GM18505 (cell line): ENCODE data around the gene GLRX2.
"Not testable (repeated sequence)": the region's sequence is repeated elsewhere in the genome, so short reads cannot be mapped to it uniquely, and the experiment has no call there.

ENCODE experiments used
- ATAC-seq: cut with Tn5 transposase; IDR thresholded peaks from one replicate; pipeline ENCODE4 v1.9.1; 2021; ENCODE audit not compliant: unreplicated experiment
- POLR2A ChIP-seq: IDR thresholded peaks from 4 replicates; pipeline ENCODE4 v1.6.1; 2011; ENCODE audit warnings: borderline replicate concordance; ENCODE audit not compliant: insufficient read depth, insufficient read length; ENCODE audit errors: extremely low read depth

Gene GLRX2

GRCh38 chr1:193118803-193119730 is 13.9 kb upstream of the GLRX2 start:
- ATAC-seq, result no peak

DNA sequence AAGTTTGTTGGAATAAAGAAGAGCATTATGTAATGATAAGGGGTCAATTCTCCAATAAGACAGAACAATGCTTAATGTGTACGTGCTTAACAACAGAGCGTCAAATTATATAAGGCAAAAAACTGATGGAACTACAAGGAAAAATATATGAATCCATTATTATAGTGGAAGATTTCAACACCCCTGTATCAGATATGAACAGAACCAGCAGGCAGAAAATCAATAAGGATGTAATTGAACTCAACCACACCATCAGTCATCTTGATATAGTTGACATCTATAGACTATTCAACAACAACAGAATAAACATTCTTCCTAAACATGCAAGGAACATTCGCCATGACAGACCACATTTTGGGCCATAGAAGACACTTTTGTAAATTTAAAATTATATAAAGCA is 13.0 kb upstream of the GLRX2 start:
- no peak for ATAC-seq
- TF ChIP-seq POLR2A, result no peak

More at GRCh38 chr1:193118803-193119730, 13.9 kb upstream of the GLRX2 start:
- no peak for TF ChIP-seq POLR2A

DNA sequence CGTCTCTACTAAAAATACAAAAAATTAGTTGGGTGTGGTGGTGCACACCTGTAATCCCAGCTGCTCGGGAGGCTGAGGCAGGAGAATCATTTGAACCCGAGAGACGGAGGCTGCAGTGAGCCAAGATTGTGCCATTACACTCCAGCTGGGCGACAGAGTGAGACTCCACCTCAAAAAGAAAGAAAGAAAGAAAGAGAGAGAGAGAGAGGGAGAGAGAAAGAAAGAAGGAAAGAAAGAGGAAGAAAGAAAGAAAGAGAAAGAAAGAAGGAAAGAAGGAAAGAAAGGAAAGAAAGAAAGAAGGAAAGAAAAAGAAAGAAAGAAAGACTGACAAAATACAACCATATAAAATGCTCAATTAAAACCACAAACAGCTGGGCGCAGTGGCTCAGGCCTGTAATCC is 12.0 kb upstream of the GLRX2 start:
- ATAC-seq, result not testable (repeated sequence)

DNA sequence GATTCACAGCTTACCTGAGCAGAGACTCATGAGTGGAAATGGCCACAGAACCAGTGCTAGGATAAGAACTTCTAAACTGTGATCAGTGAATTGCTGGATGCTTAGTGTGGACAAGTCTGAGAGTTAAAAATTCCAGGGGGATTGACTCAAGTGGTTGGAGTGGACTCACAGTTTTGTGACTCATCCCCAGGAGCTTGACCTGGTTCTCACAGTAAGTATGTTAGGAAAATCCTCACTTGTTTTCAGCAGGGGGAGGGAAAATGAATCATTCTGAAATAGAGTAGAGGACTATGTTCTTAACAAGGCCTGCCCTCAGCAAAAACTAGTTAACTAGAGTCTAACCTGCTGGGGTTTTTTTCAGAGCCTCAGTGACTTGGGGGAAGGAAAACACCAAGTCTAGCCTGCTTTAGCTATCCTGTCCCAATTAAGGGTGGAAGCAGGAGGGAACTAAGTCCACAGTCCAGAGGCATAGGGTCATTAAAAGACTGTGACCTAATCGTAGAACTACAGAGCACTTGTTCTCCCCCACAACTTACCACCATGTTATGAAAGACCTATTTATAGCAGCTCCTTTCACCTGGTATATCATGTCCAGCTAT is 10.5 kb upstream of the GLRX2 start:
- ATAC-seq, result no peak
- TF ChIP-seq POLR2A, result no peak

- TF ChIP-seq POLR2A, result no peak
- ATAC-seq, result no peak
These were observed 9.4 kb upstream of the GLRX2 start for GRCh38 chr1:193114485-193115095.

GRCh38 chr1:193113992-193114332 is 8.7 kb upstream of the GLRX2 start:
- TF ChIP-seq POLR2A, result no peak
- ATAC-seq, result no peak

DNA sequence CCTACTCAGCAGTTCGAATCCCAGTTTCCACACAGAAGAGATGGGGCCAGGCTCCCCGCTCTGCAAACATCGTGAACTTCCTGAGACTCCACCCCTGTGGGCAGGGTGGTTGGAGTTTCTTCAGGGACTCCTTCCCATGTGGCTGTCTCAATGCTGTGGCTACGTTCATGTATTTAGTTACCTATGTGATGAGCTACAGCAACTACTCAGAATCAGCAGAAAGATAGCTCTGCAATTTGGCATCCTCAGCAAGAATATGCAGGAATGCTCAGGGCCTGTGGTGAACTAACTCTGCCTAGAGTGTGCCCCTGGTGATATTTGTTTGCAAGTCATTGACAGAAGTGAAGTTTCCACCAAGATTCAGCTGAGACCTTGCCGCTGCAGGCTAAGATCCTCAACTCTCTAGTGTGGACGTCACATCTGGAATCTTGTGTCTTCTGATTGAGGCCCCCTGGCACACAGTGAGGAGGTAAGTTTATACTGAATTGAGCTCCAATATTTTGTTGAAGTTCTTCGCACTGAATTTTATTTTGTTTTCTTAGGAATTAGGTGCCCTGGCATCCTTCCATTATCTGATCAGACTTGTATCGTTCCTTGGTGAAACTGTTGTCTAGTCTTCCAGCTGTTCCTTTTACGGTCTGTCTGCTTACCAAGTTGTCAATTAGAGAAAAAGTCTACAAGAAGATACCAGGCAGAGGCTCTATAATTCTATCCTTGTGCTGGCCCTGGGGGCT is 8.2 kb upstream of the GLRX2 start:
- no peak for ATAC-seq
- TF ChIP-seq POLR2A, result no peak

- TF ChIP-seq POLR2A, result no peak
- no peak for ATAC-seq
These were observed 6.5 kb upstream of the GLRX2 start for GRCh38 chr1:193111641-193112090.

- no peak for TF ChIP-seq POLR2A
- no peak for ATAC-seq
These were observed 5.7 kb upstream of the GLRX2 start for GRCh38 chr1:193110864-193111263.

GRCh38 chr1:193110246-193110645 is 5.0 kb upstream of the GLRX2 start:
- no peak for TF ChIP-seq POLR2A
- no peak for ATAC-seq

DNA sequence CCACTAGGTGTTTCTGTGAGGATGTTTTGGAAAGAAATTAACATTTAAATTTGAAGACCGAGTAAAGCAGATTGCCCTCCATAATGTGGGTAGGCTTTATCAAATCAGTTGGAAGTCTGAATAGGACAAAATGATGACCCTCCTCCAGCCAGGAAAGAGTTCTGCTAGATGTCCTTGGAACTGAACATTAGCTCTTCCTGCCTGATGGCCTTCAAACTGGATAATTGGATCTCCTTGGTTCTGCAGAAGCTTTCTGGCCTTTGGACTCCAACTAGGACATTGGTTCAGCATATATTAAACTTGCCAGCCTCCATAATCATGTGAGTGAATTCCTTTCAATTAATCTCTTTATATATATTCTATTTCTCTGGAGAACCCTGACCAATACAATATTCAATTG is 4.4 kb upstream of the GLRX2 start:
- no peak for ATAC-seq
- no peak for TF ChIP-seq POLR2A

DNA sequence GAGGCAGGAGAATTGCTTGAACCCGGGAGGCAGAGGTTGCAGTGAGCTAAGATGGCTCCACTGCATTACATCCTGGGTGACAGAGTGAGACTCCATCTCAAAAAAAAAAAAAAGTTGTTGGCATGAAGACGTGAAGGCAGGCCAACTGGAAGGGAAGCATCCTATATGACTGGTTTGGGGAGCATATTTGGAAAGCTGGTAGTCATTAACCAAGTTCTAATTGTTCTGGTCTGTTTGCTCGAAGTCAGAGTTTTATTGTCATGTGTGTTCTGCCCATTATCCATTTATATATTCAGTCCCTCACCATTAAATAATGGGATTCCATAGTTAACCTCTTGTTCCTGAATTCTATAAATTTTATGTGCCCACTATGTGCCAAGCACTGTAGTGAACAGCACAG is 3.3 kb upstream of the GLRX2 start:
- TF ChIP-seq POLR2A, result no peak

GRCh38 chr1:193105821-193106177 is 585 bp upstream of the GLRX2 start:
- TF ChIP-seq POLR2A, result no peak
- ATAC-seq, result no peak

More for the DNA sequence above, 3.3 kb upstream of the GLRX2 start:
- ATAC-seq, result no peak
